HepG2 (cell line): ENCODE data around the gene SP5. TPM values are rescaled to one million over a fixed set of nuclear protein-coding genes. Genes with fewer than 3 reads are reported as not detected.
A peak's percentile ranks its signal among the peaks of the same experiment; 100 is the strongest.

Experiments used
- BRCA1 ChIP-seq: sonication (generic); formaldehyde crosslinking; IDR thresholded peaks from 2 replicates; pipeline ENCODE4 v1.4.0; 2020; ENCODE audit warnings: missing genetic modification reagents
- CENPX ChIP-seq: sonication (generic); formaldehyde crosslinking; IDR thresholded peaks from 2 replicates; pipeline ENCODE4 v1.9.0; 2021; ENCODE audit warnings: mild to moderate bottlenecking, missing genetic modification reagents, moderate library complexity
- HES4 ChIP-seq: sonication (generic); formaldehyde crosslinking; IDR thresholded peaks from 2 replicates; pipeline ENCODE4 v1.9.0; 2021; ENCODE audit warnings: mild to moderate bottlenecking, missing genetic modification reagents, borderline replicate concordance
- HMG20A ChIP-seq: IDR thresholded peaks from 2 replicates; pipeline ENCODE4 v1.6.1; 2016; ENCODE audit warnings: borderline replicate concordance
- MTA3 ChIP-seq: sonication (generic); formaldehyde crosslinking; IDR thresholded peaks from 2 replicates; pipeline ENCODE4 v1.4.0; 2020; ENCODE audit warnings: missing genetic modification reagents
- NBN ChIP-seq: fragments of 450-650 bp; conservative IDR thresholded peaks from 2 replicates; pipeline ENCODE4 v1.6.1; 2017
- NFE2L1 ChIP-seq: sonication (generic); formaldehyde crosslinking; IDR thresholded peaks from 2 replicates; pipeline ENCODE4 v1.4.0; 2020; ENCODE audit warnings: missing genetic modification reagents, mild to moderate bottlenecking, borderline replicate concordance
- RARA ChIP-seq: IDR thresholded peaks from 2 replicates; pipeline ENCODE4 v1.6.1; 2016; ENCODE audit warnings: missing genetic modification reagents, missing compliant biosample characterization
- ZFX ChIP-seq: sonication (generic); formaldehyde crosslinking; IDR thresholded peaks from 2 replicates; pipeline ENCODE4 v1.4.0; 2020; ENCODE audit warnings: mild to moderate bottlenecking, low read depth, missing genetic modification reagents, moderate library complexity
- ZNF160 ChIP-seq: sonication (generic); formaldehyde crosslinking; IDR thresholded peaks from 2 replicates; pipeline ENCODE4 v1.8.0; 2022; ENCODE audit warnings: mild to moderate bottlenecking, inconsistent platforms, missing genetic modification reagents
- ZNF180 ChIP-seq: sonication (generic); formaldehyde crosslinking; IDR thresholded peaks from 2 replicates; pipeline ENCODE4 v1.4.0; 2020; ENCODE audit warnings: low read depth, missing genetic modification reagents, borderline replicate concordance
- ZNF24 ChIP-seq: fragments of 450-650 bp; IDR thresholded peaks from 2 replicates; pipeline ENCODE4 v1.6.1; 2017; ENCODE audit warnings: antibody characterized with exemption, mild to moderate bottlenecking
- ZNF260 ChIP-seq: sonication (generic); formaldehyde crosslinking; IDR thresholded peaks from 2 replicates; pipeline ENCODE4 v1.4.0; 2020; ENCODE audit warnings: missing genetic modification reagents, low read depth, mild to moderate bottlenecking, borderline replicate concordance
- ZNF33B ChIP-seq: sonication (generic); formaldehyde crosslinking; IDR thresholded peaks from 2 replicates; pipeline ENCODE4 v1.5.1; 2020; ENCODE audit warnings: mild to moderate bottlenecking, missing genetic modification reagents
- ZNF343 ChIP-seq: sonication (generic); formaldehyde crosslinking; IDR thresholded peaks from 2 replicates; pipeline ENCODE4 v1.4.0; 2020; ENCODE audit warnings: mild to moderate bottlenecking, missing genetic modification reagents
- ZNF652 ChIP-seq: IDR thresholded peaks from 2 replicates; pipeline ENCODE4 v1.6.1; 2016; ENCODE audit warnings: low read depth, borderline replicate concordance
- ZNF780A ChIP-seq: sonication (generic); formaldehyde crosslinking; IDR thresholded peaks from 2 replicates; pipeline ENCODE4 v1.8.0; 2022; ENCODE audit warnings: mild to moderate bottlenecking, missing genetic modification reagents, moderate library complexity
- polyA plus RNA-seq, 8 experiments: library from polyadenylated mRNA; depleted of rRNA in 3 of 8; stranded (reverse) in 7 of 8; unstranded in 1 of 8; fragments of >200 nt; fragmentation: Illumina TruSeq in 4 of 8; extraction: Trizol in 4 of 8; gene quantifications; 2 replicates each; pipeline versions ENCODE4 v1.2.1 to v1.2.3, GENCODE V29; 2011 to 2016; ENCODE audit warnings: low read depth in 4 of 8, missing spikeins in 1 of 8, mixed read lengths in 1 of 8; ENCODE audit not compliant: insufficient read depth in 1 of 8
- total RNA-seq, 5 experiments: library from RNA; depleted of rRNA; stranded (reverse); fragments of >200 nt; fragmentation: Illumina TruSeq; extraction: Trizol; gene quantifications; 2 replicates each; pipeline ENCODE4 v1.2.3, GENCODE V29; 2016; ENCODE audit warnings: low read depth in 1 of 5
- TF ChIP-seq, protein P1 (sequence below): sonication (generic); formaldehyde crosslinking; IDR thresholded peaks from 2 replicates; pipeline ENCODE4 v1.5.0; 2020; ENCODE audit warnings: mild to moderate bottlenecking, missing genetic modification reagents
- TF ChIP-seq, protein P2 (sequence below): sonication (generic); formaldehyde crosslinking; IDR thresholded peaks from 2 replicates; pipeline ENCODE4 v1.4.0; 2020; ENCODE audit warnings: mild to moderate bottlenecking, missing genetic modification reagents
- TF ChIP-seq, protein P3 (sequence below): sonication (generic); formaldehyde crosslinking; IDR thresholded peaks from 2 replicates; pipeline ENCODE4 v1.9.0; 2021; ENCODE audit warnings: missing genetic modification reagents, mild to moderate bottlenecking, borderline replicate concordance
- TF ChIP-seq, protein P4 (sequence below): sonication (generic); formaldehyde crosslinking; IDR thresholded peaks from 2 replicates; pipeline ENCODE4 v1.4.0; 2020; ENCODE audit warnings: mild to moderate bottlenecking, missing genetic modification reagents
- TF ChIP-seq, protein P5 (sequence below): sonication (generic); formaldehyde crosslinking; IDR thresholded peaks from 2 replicates; pipeline ENCODE4 v1.4.0; 2020; ENCODE audit warnings: missing genetic modification reagents

SP5 gene
- total and polyA plus RNA-seq, 2 of the 13 experiments (the other 11 are each of a cell fraction or from before 2014, with no cell fraction given): 50.8 to 119 TPM

DNA sequence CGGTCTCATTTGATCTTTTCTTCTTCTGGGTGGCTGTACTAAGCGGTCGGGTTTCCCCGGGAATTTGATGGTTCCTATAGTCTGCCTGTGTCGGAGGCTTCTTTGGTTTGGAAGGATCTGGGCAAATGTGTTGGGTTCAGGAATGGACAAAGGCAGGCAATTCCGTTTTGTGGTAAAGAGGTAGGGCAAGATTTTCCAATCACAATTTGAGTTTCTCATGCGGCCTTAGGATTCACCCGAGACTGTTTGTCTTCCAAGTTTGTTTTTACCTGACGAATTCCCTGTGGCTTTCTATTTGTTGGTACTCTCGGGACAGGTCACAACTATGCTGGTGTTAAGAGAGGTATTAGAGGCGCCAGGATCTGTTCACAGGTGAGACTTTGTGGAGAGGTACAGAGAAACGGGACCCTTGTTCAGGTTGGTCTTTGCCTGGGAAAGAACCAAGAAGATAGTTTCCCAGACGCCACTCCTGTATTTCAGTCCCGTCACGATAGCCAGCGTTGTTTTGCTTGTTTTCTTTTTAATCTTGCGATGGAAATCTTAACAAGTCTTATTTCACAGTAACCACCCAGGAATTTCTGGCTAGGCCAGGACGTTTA is 3.0 kb downstream of the SP5 start (continued):
- TF ChIP-seq ZNF652 (CRISPR knock-in tag) (no peak), ZNF33B (CRISPR knock-in tag) (no peak), HMG20A (no peak), RARA (CRISPR knock-in tag) (0 out of 2 replicates have a peak, but pooled peaks have one; percentile 0), ZNF343 (CRISPR knock-in tag) (no peak), ZNF24 (no peak), NFE2L1 (CRISPR knock-in tag) (no peak), HES4 (CRISPR knock-in tag) (no peak), MTA3 (CRISPR knock-in tag) (no peak), CENPX (no peak), NBN (no peak), ZNF160 (CRISPR knock-in tag) (no peak), BRCA1 (CRISPR knock-in tag) (peak; percentile 53; the same call in 1 of the 2 replicates), ZNF180 (CRISPR knock-in tag) (no peak), ZNF780A (CRISPR knock-in tag) (no peak), ZNF260 (CRISPR knock-in tag) (no peak), ZFX (CRISPR knock-in tag) (no peak)
- TF ChIP-seq, protein P1, sequence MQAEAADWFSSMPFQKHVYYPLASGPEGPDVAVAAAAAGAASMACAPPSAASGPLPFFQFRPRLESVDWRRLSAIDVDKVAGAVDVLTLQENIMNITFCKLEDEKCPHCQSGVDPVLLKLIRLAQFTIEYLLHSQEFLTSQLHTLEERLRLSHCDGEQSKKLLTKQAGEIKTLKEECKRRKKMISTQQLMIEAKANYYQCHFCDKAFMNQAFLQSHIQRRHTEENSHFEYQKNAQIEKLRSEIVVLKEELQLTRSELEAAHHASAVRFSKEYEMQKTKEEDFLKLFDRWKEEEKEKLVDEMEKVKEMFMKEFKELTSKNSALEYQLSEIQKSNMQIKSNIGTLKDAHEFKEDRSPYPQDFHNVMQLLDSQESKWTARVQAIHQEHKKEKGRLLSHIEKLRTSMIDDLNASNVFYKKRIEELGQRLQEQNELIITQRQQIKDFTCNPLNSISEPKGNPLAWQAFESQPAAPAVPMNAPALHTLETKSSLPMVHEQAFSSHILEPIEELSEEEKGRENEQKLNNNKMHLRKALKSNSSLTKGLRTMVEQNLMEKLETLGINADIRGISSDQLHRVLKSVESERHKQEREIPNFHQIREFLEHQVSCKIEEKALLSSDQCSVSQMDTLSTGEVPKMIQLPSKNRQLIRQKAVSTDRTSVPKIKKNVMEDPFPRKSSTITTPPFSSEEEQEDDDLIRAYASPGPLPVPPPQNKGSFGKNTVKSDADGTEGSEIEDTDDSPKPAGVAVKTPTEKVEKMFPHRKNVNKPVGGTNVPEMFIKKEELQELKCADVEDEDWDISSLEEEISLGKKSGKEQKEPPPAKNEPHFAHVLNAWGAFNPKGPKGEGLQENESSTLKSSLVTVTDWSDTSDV (CRISPR knock-in tag): no peak
- TF ChIP-seq, protein P2, sequence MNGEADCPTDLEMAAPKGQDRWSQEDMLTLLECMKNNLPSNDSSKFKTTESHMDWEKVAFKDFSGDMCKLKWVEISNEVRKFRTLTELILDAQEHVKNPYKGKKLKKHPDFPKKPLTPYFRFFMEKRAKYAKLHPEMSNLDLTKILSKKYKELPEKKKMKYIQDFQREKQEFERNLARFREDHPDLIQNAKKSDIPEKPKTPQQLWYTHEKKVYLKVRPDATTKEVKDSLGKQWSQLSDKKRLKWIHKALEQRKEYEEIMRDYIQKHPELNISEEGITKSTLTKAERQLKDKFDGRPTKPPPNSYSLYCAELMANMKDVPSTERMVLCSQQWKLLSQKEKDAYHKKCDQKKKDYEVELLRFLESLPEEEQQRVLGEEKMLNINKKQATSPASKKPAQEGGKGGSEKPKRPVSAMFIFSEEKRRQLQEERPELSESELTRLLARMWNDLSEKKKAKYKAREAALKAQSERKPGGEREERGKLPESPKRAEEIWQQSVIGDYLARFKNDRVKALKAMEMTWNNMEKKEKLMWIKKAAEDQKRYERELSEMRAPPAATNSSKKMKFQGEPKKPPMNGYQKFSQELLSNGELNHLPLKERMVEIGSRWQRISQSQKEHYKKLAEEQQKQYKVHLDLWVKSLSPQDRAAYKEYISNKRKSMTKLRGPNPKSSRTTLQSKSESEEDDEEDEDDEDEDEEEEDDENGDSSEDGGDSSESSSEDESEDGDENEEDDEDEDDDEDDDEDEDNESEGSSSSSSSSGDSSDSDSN (CRISPR knock-in tag): no peak
- TF ChIP-seq, protein P3, sequence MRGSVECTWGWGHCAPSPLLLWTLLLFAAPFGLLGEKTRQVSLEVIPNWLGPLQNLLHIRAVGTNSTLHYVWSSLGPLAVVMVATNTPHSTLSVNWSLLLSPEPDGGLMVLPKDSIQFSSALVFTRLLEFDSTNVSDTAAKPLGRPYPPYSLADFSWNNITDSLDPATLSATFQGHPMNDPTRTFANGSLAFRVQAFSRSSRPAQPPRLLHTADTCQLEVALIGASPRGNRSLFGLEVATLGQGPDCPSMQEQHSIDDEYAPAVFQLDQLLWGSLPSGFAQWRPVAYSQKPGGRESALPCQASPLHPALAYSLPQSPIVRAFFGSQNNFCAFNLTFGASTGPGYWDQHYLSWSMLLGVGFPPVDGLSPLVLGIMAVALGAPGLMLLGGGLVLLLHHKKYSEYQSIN: no peak
- TF ChIP-seq, protein P4, sequence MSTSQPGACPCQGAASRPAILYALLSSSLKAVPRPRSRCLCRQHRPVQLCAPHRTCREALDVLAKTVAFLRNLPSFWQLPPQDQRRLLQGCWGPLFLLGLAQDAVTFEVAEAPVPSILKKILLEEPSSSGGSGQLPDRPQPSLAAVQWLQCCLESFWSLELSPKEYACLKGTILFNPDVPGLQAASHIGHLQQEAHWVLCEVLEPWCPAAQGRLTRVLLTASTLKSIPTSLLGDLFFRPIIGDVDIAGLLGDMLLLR (CRISPR knock-in tag): no peak
- TF ChIP-seq, protein P5, sequence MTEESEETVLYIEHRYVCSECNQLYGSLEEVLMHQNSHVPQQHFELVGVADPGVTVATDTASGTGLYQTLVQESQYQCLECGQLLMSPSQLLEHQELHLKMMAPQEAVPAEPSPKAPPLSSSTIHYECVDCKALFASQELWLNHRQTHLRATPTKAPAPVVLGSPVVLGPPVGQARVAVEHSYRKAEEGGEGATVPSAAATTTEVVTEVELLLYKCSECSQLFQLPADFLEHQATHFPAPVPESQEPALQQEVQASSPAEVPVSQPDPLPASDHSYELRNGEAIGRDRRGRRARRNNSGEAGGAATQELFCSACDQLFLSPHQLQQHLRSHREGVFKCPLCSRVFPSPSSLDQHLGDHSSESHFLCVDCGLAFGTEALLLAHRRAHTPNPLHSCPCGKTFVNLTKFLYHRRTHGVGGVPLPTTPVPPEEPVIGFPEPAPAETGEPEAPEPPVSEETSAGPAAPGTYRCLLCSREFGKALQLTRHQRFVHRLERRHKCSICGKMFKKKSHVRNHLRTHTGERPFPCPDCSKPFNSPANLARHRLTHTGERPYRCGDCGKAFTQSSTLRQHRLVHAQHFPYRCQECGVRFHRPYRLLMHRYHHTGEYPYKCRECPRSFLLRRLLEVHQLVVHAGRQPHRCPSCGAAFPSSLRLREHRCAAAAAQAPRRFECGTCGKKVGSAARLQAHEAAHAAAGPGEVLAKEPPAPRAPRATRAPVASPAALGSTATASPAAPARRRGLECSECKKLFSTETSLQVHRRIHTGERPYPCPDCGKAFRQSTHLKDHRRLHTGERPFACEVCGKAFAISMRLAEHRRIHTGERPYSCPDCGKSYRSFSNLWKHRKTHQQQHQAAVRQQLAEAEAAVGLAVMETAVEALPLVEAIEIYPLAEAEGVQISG (CRISPR knock-in tag): no peak
